SK-N-SH (cell line): ENCODE results near the gene ATG7. TPM values are rescaled to one million over a fixed set of nuclear protein-coding genes. Genes with fewer than 3 reads are reported as not detected.

Experiments used
- CTCF ChIA-PET: fragments of 300-600, 350-600 bp; formaldehyde crosslinking; extraction: SDS; loops from one replicate; lab custom pipeline; 2021; lab: Yijun Ruan, JAX
- POLR2A ChIA-PET: fragments of 350-600 bp; sonication (Branson Sonifier 250); formaldehyde crosslinking; extraction: SDS; loops from one replicate; lab custom pipeline; 2020; ENCODE audit warnings: antibody characterized with exemption, inconsistent platforms; lab: Yijun Ruan, JAX
- DNase-seq: peaks from one replicate; pipeline ENCODE4 v3.0.0; 2012
- H2AFZ ChIP-seq: fragments of 200-600 bp; sonication (generic); 2 replicates; pipeline ENCODE4 v1.8.1; 2016; ENCODE audit warnings: antibody characterized with exemption, mild to moderate bottlenecking, low read depth
- H3F3A ChIP-seq: fragments of 200-600 bp; sonication (generic); replicated peaks from 2 replicates; pipeline ENCODE3; 2016; ENCODE audit warnings: antibody characterized with exemption, mild to moderate bottlenecking; ENCODE audit not compliant: insufficient read depth
- H3K27ac ChIP-seq, 2 experiments: fragments of 200-500 bp in 1 of 2; fragments of 200-600 bp in 1 of 2; sonication (Bioruptor generic) in 1 of 2; sonication (generic), shearing (Covaris generic) in 1 of 2; 2 replicates each; pipeline versions ENCODE4 v1.5.1 to v1.6.1; 2014 to 2016; ENCODE audit warnings: low read depth in 2 of 2, inconsistent platforms in 1 of 2, low read length in 1 of 2, mild to moderate bottlenecking in 1 of 2, mixed read lengths in 1 of 2
- H3K27me3 ChIP-seq: fragments of 200-600 bp; sonication (generic), shearing (Covaris generic); 2 replicates; pipeline ENCODE4 v1.6.1; 2016; ENCODE audit warnings: mixed run types; ENCODE audit not compliant: insufficient read depth
- H3K36me3 ChIP-seq, 2 experiments: fragments of 200-500 bp in 1 of 2; fragments of 200-600 bp in 1 of 2; sonication (Bioruptor generic) in 1 of 2; sonication (generic) in 1 of 2; replicated peaks in 1 of 2; 2 replicates each; pipeline versions ENCODE3 to v1.5.1; 2014 to 2016; ENCODE audit warnings: low read length in 1 of 2, mild to moderate bottlenecking in 1 of 2; ENCODE audit not compliant: insufficient read depth in 2 of 2, control insufficient read depth in 1 of 2
- H3K4me1 ChIP-seq, 2 experiments: fragments of 200-500 bp in 1 of 2; fragments of 200-600 bp in 1 of 2; sonication (Bioruptor generic) in 1 of 2; sonication (generic), shearing (Covaris generic) in 1 of 2; 2 replicates each; pipeline versions ENCODE4 v1.5.1 to v1.6.1; 2014 to 2016; ENCODE audit warnings: low read depth in 1 of 2, low read length in 1 of 2, mixed run types in 1 of 2; ENCODE audit not compliant: insufficient read depth in 2 of 2, control insufficient read depth in 1 of 2
- H3K4me2 ChIP-seq: fragments of 200-600 bp; sonication (generic), shearing (Covaris generic); 2 replicates; pipeline ENCODE4 v1.6.1; 2017; ENCODE audit warnings: mixed run types
- H3K4me3 ChIP-seq, 2 experiments: fragments of 200-500 bp in 1 of 2; fragments of 200-600 bp in 1 of 2; sonication (Bioruptor generic) in 1 of 2; sonication (generic), shearing (Covaris generic) in 1 of 2; 2 replicates each; pipeline versions ENCODE4 v1.5.1 to v1.8.1; 2014 to 2016; ENCODE audit warnings: low read depth in 2 of 2, inconsistent platforms in 1 of 2, low read length in 1 of 2, mild to moderate bottlenecking in 1 of 2, mixed read lengths in 1 of 2, moderate library complexity in 1 of 2
- H3K79me2 ChIP-seq: fragments of 200-600 bp; sonication (generic); 2 replicates; pipeline ENCODE4 v1.8.1; 2017; ENCODE audit warnings: mild to moderate bottlenecking; ENCODE audit not compliant: insufficient read depth
- H3K9ac ChIP-seq: fragments of 200-600 bp; sonication (generic); 2 replicates; pipeline ENCODE4 v1.6.1; 2017; ENCODE audit warnings: mixed run types
- H3K9me2 ChIP-seq: fragments of 200-600 bp; sonication (generic); 2 replicates; pipeline ENCODE4 v1.6.1; 2017; ENCODE audit warnings: mixed run types
- H3K9me3 ChIP-seq: fragments of 200-600 bp; sonication (generic); 2 replicates; pipeline ENCODE4 v1.6.1; 2017; ENCODE audit warnings: mixed run types, mild to moderate bottlenecking, moderate library complexity
- H4K20me1 ChIP-seq: fragments of 200-600 bp; sonication (generic); 2 replicates; pipeline ENCODE4 v1.6.1; 2017; ENCODE audit warnings: mild to moderate bottlenecking, mixed run types; ENCODE audit not compliant: insufficient read depth
- CTCF ChIP-seq: fragments of 200-600 bp; sonication (generic); IDR thresholded peaks from 2 replicates; pipeline ENCODE4 v1.6.1; 2017; ENCODE audit warnings: antibody characterized with exemption, mild to moderate bottlenecking, moderate library complexity
- EP300 ChIP-seq, 2 experiments: IDR thresholded peaks; 2 replicates each; pipeline versions ENCODE4 v1.4.0 to v1.6.1; 2012; ENCODE audit warnings: borderline replicate concordance in 1 of 2, low read depth in 1 of 2, low read length in 1 of 2
- EZH2phosphoT487 ChIP-seq: fragments of 200-600 bp; sonication (generic); IDR thresholded peaks from 2 replicates; pipeline ENCODE4 v1.6.1; 2017; ENCODE audit warnings: low read depth, mixed run types, mild to moderate bottlenecking, antibody characterized with exemption, moderate library complexity, borderline replicate concordance
- FOXM1 ChIP-seq: IDR thresholded peaks from 2 replicates; pipeline ENCODE4 v1.4.0; 2012; ENCODE audit warnings: low read depth, mild to moderate bottlenecking
- GATA2 ChIP-seq: sonication (generic); formaldehyde crosslinking; IDR thresholded peaks from 2 replicates; pipeline ENCODE4 v1.5.0; 2020; ENCODE audit warnings: mild to moderate bottlenecking, missing genetic modification reagents
- IRF3 ChIP-seq: fragments of 150-350 bp; IDR thresholded peaks from 2 replicates; pipeline ENCODE4 v1.6.1; 2016; ENCODE audit warnings: mild to moderate bottlenecking, low read depth, low read length
- JUND ChIP-seq: IDR thresholded peaks from 2 replicates; pipeline ENCODE4 v1.4.0; 2012
- MAX ChIP-seq: IDR thresholded peaks from 2 replicates; pipeline ENCODE4 v1.4.0; 2012; ENCODE audit warnings: low read depth
- MEF2A ChIP-seq: IDR thresholded peaks from 2 replicates; pipeline ENCODE4 v1.4.0; 2012; ENCODE audit warnings: low read depth, borderline replicate concordance
- MXI1 ChIP-seq: IDR thresholded peaks from 2 replicates; pipeline ENCODE4 v1.6.1; 2012; ENCODE audit warnings: mild to moderate bottlenecking, low read depth, low read length, improper control_type of control experiment
- RFX5 ChIP-seq: IDR thresholded peaks from 2 replicates; pipeline ENCODE4 v1.6.1; 2012; ENCODE audit warnings: mild to moderate bottlenecking, improper control_type of control experiment, low read length
- RXRA ChIP-seq: IDR thresholded peaks from 2 replicates; pipeline ENCODE4 v1.4.0; 2012; ENCODE audit warnings: low read depth, mild to moderate bottlenecking, borderline replicate concordance
- TAF1 ChIP-seq: IDR thresholded peaks from 2 replicates; pipeline ENCODE4 v1.6.1; 2012; ENCODE audit warnings: low read depth, mild to moderate bottlenecking, low read length, moderate library complexity, borderline replicate concordance
- TCF12 ChIP-seq: IDR thresholded peaks from 2 replicates; pipeline ENCODE4 v1.4.0; 2012
- TEAD4 ChIP-seq: IDR thresholded peaks from 2 replicates; pipeline ENCODE4 v1.4.0; 2012; ENCODE audit warnings: mild to moderate bottlenecking, borderline replicate concordance; ENCODE audit not compliant: insufficient read depth
- YY1 ChIP-seq: IDR thresholded peaks from 2 replicates; pipeline ENCODE4 v1.4.0; 2012; ENCODE audit warnings: low read depth, mild to moderate bottlenecking
- ZBTB33 ChIP-seq: IDR thresholded peaks from 2 replicates; pipeline ENCODE4 v1.4.0; 2012; ENCODE audit warnings: low read depth, borderline replicate concordance
- WGBS: methylation state at CpG from one replicate; pipeline ENCODE4 v1.1.6; 2017; ENCODE audit warnings: low lambda C conversion rate; 5-methylcytosine and 5-hydroxymethylcytosine counted together
- polyA plus RNA-seq, 3 experiments: library from polyadenylated mRNA; depleted of rRNA; stranded (reverse); fragments of >200 nt; gene quantifications; 2 replicates each; pipeline ENCODE4 v1.2.3, GENCODE V29; 2012

ATG7 gene
- polyA plus RNA-seq, 1 of the 3 experiments (the other 2 are of a cell fraction), result 29.5 TPM

GRCh38 chr3:11535243-11535960, 263.2 kb downstream of the ATG7 start:
- no peak overlapping the region for H2AFZ ChIP-seq
- H3F3A ChIP-seq, result peaks cover 12% of the 10 kb centered on the region
- H3K27ac ChIP-seq, result no peak overlapping the region
- no peaks in the 10 kb centered on the region for H3K27me3 ChIP-seq
- peaks cover 16 to 17% of the 10 kb centered on the region in 2 experiments; a peak in 3 of 4 replicates for H3K4me1 ChIP-seq
- no peaks in the 10 kb centered on the region for H4K20me1 ChIP-seq
- POLR2A ChIA-PET, result no interaction called here
- CTCF ChIA-PET, result interaction anchor here (0.9 kb wide), 1 partner anchor 15 kb away, joined by 3 read pairs; no protein-coding TSS in a partner anchor
- H3K9ac ChIP-seq, result no peak overlapping the region
- no peaks in the 10 kb centered on the region for H3K9me2 ChIP-seq
- H3K4me2 ChIP-seq, result no peak overlapping the region
- H3K79me2 ChIP-seq, result no peaks in the 10 kb centered on the region
- WGBS, result 100% methylated on average over 6 of the region's 13 CpGs
- no peaks in the 10 kb centered on the region for H3K9me3 ChIP-seq
- DNase-seq, result no peak
- H3K36me3 ChIP-seq, result no peaks in the 10 kb centered on the region
- H3K4me3 ChIP-seq, result no peak overlapping the region
- TF ChIP-seq MEF2A (no peak), ZBTB33 (no peak), TEAD4 (no peak), EZH2phosphoT487 (no peak), JUND (no peak), YY1 (no peak), MXI1 (no peak), CTCF (no peak)

GRCh38 chr3:11536132-11536935, 264.1 kb downstream of the ATG7 start:
- Histone ChIP-seq H3K27ac (no peak overlapping the region), H3K79me2 (no peaks in the 10 kb centered on the region), H2AFZ (no peak overlapping the region), H3K9ac (no peak overlapping the region), H3K9me2 (no peaks in the 10 kb centered on the region), H3F3A (peaks cover 5% of the 10 kb centered on the region), H4K20me1 (no peaks in the 10 kb centered on the region), H3K9me3 (no peaks in the 10 kb centered on the region), H3K36me3 (no peaks in the 10 kb centered on the region), H3K4me3 (no peak overlapping the region), H3K27me3 (no peaks in the 10 kb centered on the region), H3K4me1 (peaks cover 9 to 16% of the 10 kb centered on the region in 2 experiments; a peak in 2 of 4 replicates), H3K4me2 (no peak overlapping the region)
- no peak for DNase-seq
- WGBS, result 93% methylated on average over 16 of the region's 23 CpGs
- ChIA-PET CTCF (interaction anchor here (1.4 kb wide), 1 partner anchor 238 kb away, joined by 4 read pairs; no protein-coding TSS in a partner anchor), POLR2A (no interaction called here)
- no peak for TF ChIP-seq CTCF
- no peak for TF ChIP-seq RFX5
- no peak for TF ChIP-seq RXRA
- TF ChIP-seq GATA2, result no peak
- no peak for TF ChIP-seq TAF1
- TF ChIP-seq TCF12, result no peak
- TF ChIP-seq MXI1, result no peak
- TF ChIP-seq IRF3, result no peak
- no peak for TF ChIP-seq FOXM1
- no peak for TF ChIP-seq MAX
- no peak for TF ChIP-seq MEF2A
- no peak for TF ChIP-seq TEAD4
- no peak for TF ChIP-seq EP300 (IDR thresholded peaks at IDR 0.05; ENCODE audit: borderline replicate concordance in 1 of 2, low read depth in 1 of 2, low read length in 1 of 2)
